ENCODE results near the gene FASN. TPM values are rescaled to one million over a fixed set of nuclear protein-coding genes. Genes with fewer than 3 reads are reported as not detected.

Gene FASN
- total RNA-seq, 2 experiments from 2014 or later = 111 to 364 TPM

GRCh38 chr17:82091264-82092066, 6.6 kb downstream of the FASN start:
- TF ChIP-seq EZH2phosphoT487 (IDR thresholded peaks at IDR 0.05; ENCODE audit: borderline replicate concordance, low read depth, low read length) (no peak), CTCF (conservative IDR thresholded peaks at IDR 0.05; ENCODE audit: low read length) (no peak)
- Histone ChIP-seq H3K4me2 (ENCODE audit: low read length) (no peak overlapping the region), H3K79me2 (ENCODE audit: insufficient read depth, low read depth, low read length) (peaks cover 12% of the 10 kb centered on the region), H3K9me3 (ENCODE audit: low read length) (no peaks in the 10 kb centered on the region), H4K20me1 (ENCODE audit: insufficient read depth, low read length) (peaks cover 14% of the 10 kb centered on the region; the same call in 1 of the 2 replicates), H3K27ac (ENCODE audit: low read depth, low read length, poor library complexity, severe bottlenecking) (no peak overlapping the region), H2AFZ (ENCODE audit: low read length) (no peak overlapping the region), H3K36me3 (ENCODE audit: insufficient read depth, low read length) (peaks cover 96% of the 10 kb centered on the region), H3K4me1 (ENCODE audit: insufficient read depth, low read length, poor library complexity, severe bottlenecking) (peaks cover 9% of the 10 kb centered on the region), H3K4me3 (ENCODE audit: low read depth, low read length, poor library complexity, severe bottlenecking) (no peak overlapping the region), H3K9me2 (ENCODE audit: insufficient read depth, low read length) (no peaks in the 10 kb centered on the region)
- CTCF ChIA-PET (ENCODE audit: unreplicated experiment) = no interaction called here
- DNase-seq (ENCODE audit: low spot score) = no peak
- no TSS peak for BruUV-seq (replicated peaks)
- POLR2A ChIA-PET = no interaction called here
- intact Hi-C loops (cut with micrococcal nuclease; ENCODE audit: unreplicated experiment) = no loop called here

GRCh38 chr17:82090549-82091263, 7.3 kb downstream of the FASN start:
- Histone ChIP-seq H3K79me2 (ENCODE audit: insufficient read depth, low read depth, low read length) (peaks cover 5% of the 10 kb centered on the region; the same call in 1 of the 2 replicates), H3K4me2 (ENCODE audit: low read length) (no peak overlapping the region), H3K4me3 (ENCODE audit: low read depth, low read length, poor library complexity, severe bottlenecking) (no peak overlapping the region), H2AFZ (ENCODE audit: low read length) (no peak overlapping the region), H3K36me3 (ENCODE audit: insufficient read depth, low read length) (peaks cover 96% of the 10 kb centered on the region), H4K20me1 (ENCODE audit: insufficient read depth, low read length) (peaks cover 7% of the 10 kb centered on the region; the same call in 1 of the 2 replicates), H3K9me2 (ENCODE audit: insufficient read depth, low read length) (no peaks in the 10 kb centered on the region), H3K4me1 (ENCODE audit: insufficient read depth, low read length, poor library complexity, severe bottlenecking) (peaks cover 1% of the 10 kb centered on the region), H3K9me3 (ENCODE audit: low read length) (no peaks in the 10 kb centered on the region), H3K27ac (ENCODE audit: low read depth, low read length, poor library complexity, severe bottlenecking) (no peak overlapping the region)
- CTCF ChIA-PET (ENCODE audit: unreplicated experiment) = no interaction called here
- POLR2A ChIA-PET = no interaction called here
- TF ChIP-seq EZH2phosphoT487 (IDR thresholded peaks at IDR 0.05; ENCODE audit: borderline replicate concordance, low read depth, low read length) (no peak), CTCF (conservative IDR thresholded peaks at IDR 0.05; ENCODE audit: low read length) (no peak)
- TSS peak; percentile 41 for BruUV-seq (replicated peaks)
- intact Hi-C loops (cut with micrococcal nuclease; ENCODE audit: unreplicated experiment) = no loop called here
- DNase-seq (ENCODE audit: low spot score) = no peak
